ENCODE measurements around the gene CATSPERZ. TPM values are rescaled to one million over a fixed set of nuclear protein-coding genes. Genes with fewer than 3 reads are reported as not detected.

Gene CATSPERZ
- total and polyA plus RNA-seq, 9 of the 15 experiments (the other 6 are each of a cell fraction or from before 2014, with no cell fraction given), result 0.86 to 8.5 (median 3.5) TPM

DNA sequence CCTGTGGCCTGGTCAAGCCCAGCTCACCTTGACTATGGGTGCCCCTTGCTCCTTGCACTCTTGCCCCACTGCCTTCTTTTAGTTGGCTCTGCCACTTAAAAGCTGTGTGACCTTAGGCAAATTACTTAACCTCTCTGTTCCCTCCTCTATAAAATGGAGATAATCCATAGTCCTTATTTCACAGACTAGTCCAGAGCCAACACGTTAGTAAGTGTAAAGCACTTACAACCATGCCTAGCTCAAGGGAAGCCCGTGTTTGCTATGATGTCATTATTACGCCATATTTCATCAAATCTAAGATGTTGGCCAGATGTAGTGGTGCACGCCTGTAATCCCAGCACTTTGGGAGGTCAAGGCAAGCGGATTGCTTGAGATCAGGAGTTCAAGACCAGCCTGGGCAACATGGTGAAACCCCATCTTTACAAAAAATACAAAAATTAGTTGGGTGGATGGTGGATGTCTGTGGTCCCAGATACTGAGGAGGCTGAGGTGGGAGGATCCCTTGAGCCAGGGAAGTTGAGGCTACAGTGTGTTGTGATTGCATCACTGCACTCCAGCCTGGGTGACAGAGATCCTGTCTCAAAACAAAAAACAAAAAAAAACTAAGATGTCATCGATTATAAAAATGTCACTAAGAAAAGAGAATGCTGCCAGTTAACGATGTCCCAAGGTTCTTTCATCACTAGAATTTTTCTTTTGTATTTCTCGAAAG is 37.5 kb downstream of the CATSPERZ start (continued):
- peak; percentile 97 for TF ChIP-seq SMARCA5 (IDR thresholded peaks at IDR 0.05)
- TF ChIP-seq TEAD2 (tag; IDR thresholded peaks at IDR 0.05), result no peak
- peak; percentile 76 for TF ChIP-seq BRD9 (IDR thresholded peaks at IDR 0.05; ENCODE audit: low read depth, partially characterized antibody)
- TF ChIP-seq SRSF3 (IDR thresholded peaks at IDR 0.05; ENCODE audit: insufficient read depth, low read length), result no peak
- peak; percentile 65 for TF ChIP-seq PHF20 (IDR thresholded peaks at IDR 0.05; ENCODE audit: partially characterized antibody)
- TF ChIP-seq GTF2E2 (tag; IDR thresholded peaks at IDR 0.05), result no peak
- peak; percentile 75 for TF ChIP-seq CEBPG (CRISPR knock-in tag; IDR thresholded peaks at IDR 0.05)
- TF ChIP-seq CEBPG (tag; conservative IDR thresholded peaks at IDR 0.05 in 1 of 2, IDR thresholded peaks at IDR 0.05 in 1 of 2), result peak in 1 of 2 experiments; percentile 76
- TF ChIP-seq ATF7 (IDR thresholded peaks at IDR 0.05), result peak; percentile 78; the same call in 1 of the 2 replicates
- TF ChIP-seq HDGF (IDR thresholded peaks at IDR 0.05), result 0 out of 2 replicates have a peak, but pooled peaks have one; percentile 48
- 0 out of 4 replicates have a peak, but pooled peaks of 1 of the 2 experiments have one; percentile 27 for TF ChIP-seq ARNT (IDR thresholded peaks at IDR 0.05)
- TF ChIP-seq ZFP36 (IDR thresholded peaks at IDR 0.05; ENCODE audit: low read depth, low read length, partially characterized antibody), result peak; percentile 93
- TF ChIP-seq UBTF (IDR thresholded peaks at IDR 0.05; ENCODE audit: borderline replicate concordance in 1 of 2, low read depth in 2 of 2, low read length in 2 of 2), result no peak
- TF ChIP-seq, protein P1, sequence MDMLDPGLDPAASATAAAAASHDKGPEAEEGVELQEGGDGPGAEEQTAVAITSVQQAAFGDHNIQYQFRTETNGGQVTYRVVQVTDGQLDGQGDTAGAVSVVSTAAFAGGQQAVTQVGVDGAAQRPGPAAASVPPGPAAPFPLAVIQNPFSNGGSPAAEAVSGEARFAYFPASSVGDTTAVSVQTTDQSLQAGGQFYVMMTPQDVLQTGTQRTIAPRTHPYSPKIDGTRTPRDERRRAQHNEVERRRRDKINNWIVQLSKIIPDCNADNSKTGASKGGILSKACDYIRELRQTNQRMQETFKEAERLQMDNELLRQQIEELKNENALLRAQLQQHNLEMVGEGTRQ (CRISPR knock-in tag; IDR thresholded peaks at IDR 0.05), result no peak
- TF ChIP-seq SIN3B (IDR thresholded peaks at IDR 0.05; ENCODE audit: low read depth), result no peak
- peak; percentile 39; the same call in 1 of the 2 replicates for TF ChIP-seq DPF2 (IDR thresholded peaks at IDR 0.05)
- no peak for TF ChIP-seq CC2D1A (IDR thresholded peaks at IDR 0.05)
- no peak for TF ChIP-seq JUN (IDR thresholded peaks at IDR 0.05; ENCODE audit: borderline replicate concordance, low read depth, low read length)
- 0 out of 2 replicates have a peak, but pooled peaks have one; percentile 29 for TF ChIP-seq JUN (CRISPR knock-in tag; IDR thresholded peaks at IDR 0.05; ENCODE audit: borderline replicate concordance)
- TF ChIP-seq BRCA1 (IDR thresholded peaks at IDR 0.05), result no peak
- TF ChIP-seq BRCA1 (CRISPR knock-in tag; IDR thresholded peaks at IDR 0.05), result no peak
- TF ChIP-seq HDAC1 (IDR thresholded peaks at IDR 0.05), result 0 out of 4 replicates have a peak, but pooled peaks of 1 of the 2 experiments have one; percentile 40
- TF ChIP-seq RNF2 (IDR thresholded peaks at IDR 0.05), result no peak
- TF ChIP-seq THRB (CRISPR knock-in tag; conservative IDR thresholded peaks at IDR 0.05), result no peak
- peak; percentile 90 to 94 for TF ChIP-seq KDM1A (IDR thresholded peaks at IDR 0.05)
- TF ChIP-seq LEF1 (IDR thresholded peaks at IDR 0.05), result peak; percentile 27; the same call in 1 of the 2 replicates
